ENCODE results near the gene CARD6. TPM values are rescaled to one million over a fixed set of nuclear protein-coding genes. Genes with fewer than 3 reads are reported as not detected.
"Not testable (repeated sequence)": the region's sequence is repeated elsewhere in the genome, so short reads cannot be mapped to it uniquely, and the experiment has no call there.

CARD6 gene
- total RNA-seq, 1 donor from 2014 or later, result 24.3 TPM

GRCh38 chr5:40853632-40854192 is 12.5 kb downstream of the CARD6 start:
- DNase-seq, result no peak
- intact Hi-C loops (cut with DNase I), result no loop called here
- Histone ChIP-seq H3K27me3 (ENCODE audit: low read depth) (no peaks in the 10 kb centered on the region), H3K4me3 (no peak overlapping the region), H3K27ac (no peak overlapping the region), H3K4me1 (no peaks in the 10 kb centered on the region), H3K36me3 (peaks cover 36% of the 10 kb centered on the region), H3K9me3 (no peaks in the 10 kb centered on the region)
- ATAC-seq, result no peak
- TF ChIP-seq CTCF (IDR thresholded peaks at IDR 0.05), result no peak

- intact Hi-C loops (cut with DNase I), result no loop called here
- Histone ChIP-seq H3K27me3 (ENCODE audit: low read depth) (no peaks in the 10 kb centered on the region), H3K9me3 (peaks cover 8% of the 10 kb centered on the region), H3K36me3 (no peaks in the 10 kb centered on the region), H3K4me3 (no peak overlapping the region), H3K4me1 (no peaks in the 10 kb centered on the region), H3K27ac (no peak overlapping the region)
- no peak for TF ChIP-seq CTCF (IDR thresholded peaks at IDR 0.05)
- ATAC-seq, result no peak
- no peak for DNase-seq
Measured at GRCh38 chr5:40860711-40861110, 19.5 kb downstream of the CARD6 start.

GRCh38 chr5:40865004-40865403 is 23.8 kb downstream of the CARD6 start:
- ATAC-seq; H3K9me3 ChIP-seq; H3K4me1 ChIP-seq; H3K27me3 ChIP-seq (ENCODE audit: low read depth); intact Hi-C loops (cut with DNase I); H3K4me3 ChIP-seq; H3K27ac ChIP-seq; DNase-seq; H3K36me3 ChIP-seq: not testable (repeated sequence)

GRCh38 chr5:40866844-40867243 is 25.7 kb downstream of the CARD6 start:
- peaks cover 8% of the 10 kb centered on the region for H3K9me3 ChIP-seq
- no peak overlapping the region for H3K27ac ChIP-seq
- no peak overlapping the region for H3K4me3 ChIP-seq
- intact Hi-C loops (cut with DNase I), result no loop called here
- TF ChIP-seq CTCF (IDR thresholded peaks at IDR 0.05), result no peak
- DNase-seq, result no peak
- H3K36me3 ChIP-seq, result no peaks in the 10 kb centered on the region
- no peaks in the 10 kb centered on the region for H3K27me3 ChIP-seq (ENCODE audit: low read depth)
- H3K4me1 ChIP-seq, result no peaks in the 10 kb centered on the region
- ATAC-seq, result no peak

- ATAC-seq (no peak), DNase-seq (no peak)
- H3K36me3 ChIP-seq, result no peaks in the 10 kb centered on the region
- intact Hi-C loops (cut with DNase I), result no loop called here
- H3K9me3 ChIP-seq, result peaks cover 4% of the 10 kb centered on the region
- no peak for TF ChIP-seq CTCF (IDR thresholded peaks at IDR 0.05)
- H3K27me3 ChIP-seq (ENCODE audit: low read depth), result no peaks in the 10 kb centered on the region
- H3K4me1 ChIP-seq, result no peaks in the 10 kb centered on the region
- no peak overlapping the region for H3K27ac ChIP-seq
- H3K4me3 ChIP-seq, result no peak overlapping the region
Measured at GRCh38 chr5:40869384-40869783, 28.2 kb downstream of the CARD6 start.

GRCh38 chr5:40871177-40871576 is 30.0 kb downstream of the CARD6 start:
- intact Hi-C loops (cut with DNase I), result no loop called here
- no peak for TF ChIP-seq CTCF (IDR thresholded peaks at IDR 0.05)
- no peak overlapping the region for H3K4me3 ChIP-seq
- ATAC-seq (no peak), DNase-seq (no peak)
- H3K4me1 ChIP-seq, result no peaks in the 10 kb centered on the region
- no peak overlapping the region for H3K27ac ChIP-seq
- no peaks in the 10 kb centered on the region for H3K9me3 ChIP-seq
- H3K27me3 ChIP-seq (ENCODE audit: low read depth), result no peaks in the 10 kb centered on the region
- H3K36me3 ChIP-seq, result no peaks in the 10 kb centered on the region

GRCh38 chr5:40872253-40872652 is 31.1 kb downstream of the CARD6 start:
- ATAC-seq; H3K4me1 ChIP-seq; intact Hi-C loops (cut with DNase I); H3K9me3 ChIP-seq; DNase-seq; H3K4me3 ChIP-seq; H3K36me3 ChIP-seq; H3K27ac ChIP-seq; H3K27me3 ChIP-seq (ENCODE audit: low read depth): not testable (repeated sequence)
